ENCODE results near the gene EVL.

The EVL gene

GRCh38 chr14:100128688-100129087 is 63.5 kb downstream of the EVL start:
- DNase-seq (ENCODE audit: low read depth in 2 of 2), result no peak

- DNase-seq (ENCODE audit: low read depth in 2 of 2), result no peak
Observed at GRCh38 chr14:100129161-100129589, 64.0 kb downstream of the EVL start.

- no peak for DNase-seq (ENCODE audit: low read depth in 2 of 2)
Observed at GRCh38 chr14:100130521-100130920, 65.3 kb downstream of the EVL start.

- no peak for DNase-seq (ENCODE audit: low read depth in 2 of 2)
Observed at GRCh38 chr14:100131181-100131580, 66.0 kb downstream of the EVL start.

GRCh38 chr14:100132161-100132902 is 67.1 kb downstream of the EVL start:
- no peak for DNase-seq (ENCODE audit: low read depth in 2 of 2)

- DNase-seq (ENCODE audit: low read depth in 2 of 2), result no peak
Observed at GRCh38 chr14:100132903-100133510, 67.8 kb downstream of the EVL start.

GRCh38 chr14:100134586-100134985 is 69.4 kb downstream of the EVL start:
- DNase-seq (ENCODE audit: low read depth in 2 of 2), result no peak

GRCh38 chr14:100135073-100135472 is 69.9 kb downstream of the EVL start:
- no peak for DNase-seq (ENCODE audit: low read depth in 2 of 2)

GRCh38 chr14:100135784-100136183 is 70.6 kb downstream of the EVL start:
- DNase-seq (ENCODE audit: low read depth in 2 of 2), result no peak

- DNase-seq (ENCODE audit: low read depth in 2 of 2), result no peak
Observed at GRCh38 chr14:100137173-100137572, 72.0 kb downstream of the EVL start.

GRCh38 chr14:100138082-100138787 is 73.0 kb downstream of the EVL start:
- DNase-seq (ENCODE audit: low read depth in 2 of 2), result no peak

- DNase-seq (ENCODE audit: low read depth in 2 of 2), result no peak
Observed at GRCh38 chr14:100138955-100139354, 73.7 kb downstream of the EVL start.

- DNase-seq (ENCODE audit: low read depth in 2 of 2), result no peak
Observed at GRCh38 chr14:100140452-100141078, 75.3 kb downstream of the EVL start.

- DNase-seq (ENCODE audit: low read depth in 2 of 2), result no peak
Observed at GRCh38 chr14:100141098-100141497, 75.9 kb downstream of the EVL start.

GRCh38 chr14:100142073-100143040 is 77.1 kb downstream of the EVL start:
- DNase-seq (ENCODE audit: low read depth in 2 of 2), result no peak

GRCh38 chr14:100143523-100143922 is 78.3 kb downstream of the EVL start:
- no peak for DNase-seq (ENCODE audit: low read depth in 2 of 2)

- no peak for DNase-seq (ENCODE audit: low read depth in 2 of 2)
Observed at GRCh38 chr14:100143934-100144333, 78.7 kb downstream of the EVL start.

- no peak for DNase-seq (ENCODE audit: low read depth in 2 of 2)
Observed at GRCh38 chr14:100144645-100144995, 79.4 kb downstream of the EVL start.

- no peak for DNase-seq (ENCODE audit: low read depth in 2 of 2)
Observed at GRCh38 chr14:100144996-100145646, 79.9 kb downstream of the EVL start.

GRCh38 chr14:100145682-100146464 is 80.7 kb downstream of the EVL start:
- no peak for DNase-seq (ENCODE audit: low read depth in 2 of 2)

All from activated CD4-positive, alpha-beta T cell treated with anti-CD3 and anti-CD28 coated beads for 24 hours (primary cell).